KOPT-K1 (cell line): Measurements from ENCODE around the gene ENTPD3.

ENCODE experiments used
- H3K27ac ChIP-seq: fragments of 200-600 bp; sonication (generic); 2 replicates; pipeline ENCODE4 v1.5.1; 2016; ENCODE audit warnings: antibody characterized with exemption, mild to moderate bottlenecking, low read depth, low read length; ENCODE audit not compliant: poor library complexity, severe bottlenecking
- H3K36me3 ChIP-seq: fragments of 200-600 bp; sonication (generic); 2 replicates; pipeline ENCODE4 v1.5.1; 2017; ENCODE audit warnings: antibody characterized with exemption, mild to moderate bottlenecking, low read length, moderate library complexity; ENCODE audit not compliant: insufficient read depth
- H3K9me3 ChIP-seq: fragments of 200-600 bp; sonication (generic); 2 replicates; pipeline ENCODE4 v1.5.1; 2017; ENCODE audit warnings: antibody characterized with exemption, low read length, mild to moderate bottlenecking; ENCODE audit not compliant: insufficient read depth, poor library complexity, severe bottlenecking

The ENTPD3 gene, protein sequence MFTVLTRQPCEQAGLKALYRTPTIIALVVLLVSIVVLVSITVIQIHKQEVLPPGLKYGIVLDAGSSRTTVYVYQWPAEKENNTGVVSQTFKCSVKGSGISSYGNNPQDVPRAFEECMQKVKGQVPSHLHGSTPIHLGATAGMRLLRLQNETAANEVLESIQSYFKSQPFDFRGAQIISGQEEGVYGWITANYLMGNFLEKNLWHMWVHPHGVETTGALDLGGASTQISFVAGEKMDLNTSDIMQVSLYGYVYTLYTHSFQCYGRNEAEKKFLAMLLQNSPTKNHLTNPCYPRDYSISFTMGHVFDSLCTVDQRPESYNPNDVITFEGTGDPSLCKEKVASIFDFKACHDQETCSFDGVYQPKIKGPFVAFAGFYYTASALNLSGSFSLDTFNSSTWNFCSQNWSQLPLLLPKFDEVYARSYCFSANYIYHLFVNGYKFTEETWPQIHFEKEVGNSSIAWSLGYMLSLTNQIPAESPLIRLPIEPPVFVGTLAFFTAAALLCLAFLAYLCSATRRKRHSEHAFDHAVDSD

GRCh38 chr3:40387001-40387894, at the start of gene ENTPD3:
TSS of gene ENTPD3 (plus strand) at chr3:40387184. CDS start at chr3:40388058, 874 bp downstream.
- H3K36me3 ChIP-seq, result no peaks in the 10 kb centered on the region
- no peaks in the 10 kb centered on the region for H3K9me3 ChIP-seq
- H3K27ac ChIP-seq, result no peak within 1 kb of the TSS

DNA sequence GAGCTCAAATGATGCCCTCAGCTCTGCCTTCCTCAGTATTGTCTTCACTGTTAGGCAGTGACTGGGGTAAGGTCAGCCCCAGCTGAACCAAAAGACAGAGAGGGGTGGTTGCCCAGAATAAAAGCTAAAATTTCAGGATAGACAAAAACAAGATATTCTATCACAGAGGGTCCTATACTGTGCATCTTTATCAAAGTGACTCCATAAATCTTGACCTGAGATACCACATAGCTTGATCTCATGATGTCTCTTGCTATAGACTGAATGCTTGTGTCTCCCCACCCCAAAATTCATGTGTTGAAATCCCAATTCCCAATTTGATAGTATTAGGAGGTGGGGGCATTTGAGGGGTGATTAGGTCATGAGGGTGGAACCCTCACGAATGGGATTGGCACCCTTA, 47.1 kb upstream of the ENTPD3 start:
- no peaks in the 10 kb centered on the region for H3K36me3 ChIP-seq
- H3K27ac ChIP-seq, result no peak overlapping the region
- H3K9me3 ChIP-seq, result no peaks in the 10 kb centered on the region

GRCh38 chr3:40340541-40341170, 46.3 kb upstream of the ENTPD3 start:
- Histone ChIP-seq H3K36me3 (no peaks in the 10 kb centered on the region), H3K9me3 (no peaks in the 10 kb centered on the region), H3K27ac (no peak overlapping the region)

DNA sequence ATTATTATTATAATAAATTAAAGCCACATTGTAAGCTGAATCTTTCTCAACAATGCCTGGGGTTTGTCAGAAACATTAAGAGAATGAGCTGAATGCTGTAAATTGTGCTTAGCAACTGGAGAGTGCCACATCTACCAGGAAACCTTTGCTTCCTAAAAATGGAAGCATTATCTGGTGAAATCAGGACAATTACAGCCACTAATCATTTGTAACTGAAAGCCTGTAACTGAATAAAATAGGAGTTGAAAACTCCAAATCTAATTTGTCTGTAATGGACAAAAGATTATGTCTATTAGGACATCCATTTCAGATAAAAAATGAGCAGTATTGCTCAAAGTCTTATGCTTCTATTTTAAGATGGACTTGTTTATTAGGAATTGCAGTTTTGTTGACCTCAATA, 45.3 kb upstream of the ENTPD3 start:
- no peaks in the 10 kb centered on the region for H3K9me3 ChIP-seq
- H3K36me3 ChIP-seq, result no peaks in the 10 kb centered on the region
- H3K27ac ChIP-seq, result no peak overlapping the region

DNA sequence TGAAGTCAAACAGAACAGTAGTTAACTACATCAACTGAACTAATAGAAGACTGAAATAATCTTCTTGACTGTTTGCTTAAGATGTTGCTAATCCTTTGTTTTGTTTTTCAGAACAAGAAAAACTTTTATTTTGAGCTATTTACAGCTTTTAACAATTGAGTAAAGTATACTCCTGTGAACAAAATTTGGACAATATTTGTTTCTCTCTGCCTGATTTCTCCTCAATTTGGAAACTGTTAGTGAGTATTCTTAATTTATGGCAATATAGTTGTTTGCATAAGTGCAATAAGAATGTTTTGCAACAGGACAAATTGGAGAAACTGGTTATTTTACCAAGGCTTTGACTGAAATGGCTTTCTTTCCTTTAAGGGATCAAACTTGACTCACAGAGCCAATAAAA, 36.5 kb upstream of the ENTPD3 start:
- H3K9me3 ChIP-seq, result peaks cover 24% of the 10 kb centered on the region
- no peak overlapping the region for H3K27ac ChIP-seq
- H3K36me3 ChIP-seq, result no peaks in the 10 kb centered on the region

GRCh38 chr3:40355410-40355809, 31.6 kb upstream of the ENTPD3 start:
- Histone ChIP-seq H3K27ac (no peak overlapping the region), H3K9me3 (peaks cover 14% of the 10 kb centered on the region), H3K36me3 (no peaks in the 10 kb centered on the region)

GRCh38 chr3:40358454-40358853, 28.5 kb upstream of the ENTPD3 start:
- H3K36me3 ChIP-seq, result no peaks in the 10 kb centered on the region
- H3K9me3 ChIP-seq, result no peaks in the 10 kb centered on the region
- H3K27ac ChIP-seq, result no peak overlapping the region

- Histone ChIP-seq H3K27ac (no peak overlapping the region), H3K9me3 (peaks cover 3% of the 10 kb centered on the region), H3K36me3 (no peaks in the 10 kb centered on the region)
These were observed 23.3 kb upstream of the ENTPD3 start for GRCh38 chr3:40363674-40364073.

DNA sequence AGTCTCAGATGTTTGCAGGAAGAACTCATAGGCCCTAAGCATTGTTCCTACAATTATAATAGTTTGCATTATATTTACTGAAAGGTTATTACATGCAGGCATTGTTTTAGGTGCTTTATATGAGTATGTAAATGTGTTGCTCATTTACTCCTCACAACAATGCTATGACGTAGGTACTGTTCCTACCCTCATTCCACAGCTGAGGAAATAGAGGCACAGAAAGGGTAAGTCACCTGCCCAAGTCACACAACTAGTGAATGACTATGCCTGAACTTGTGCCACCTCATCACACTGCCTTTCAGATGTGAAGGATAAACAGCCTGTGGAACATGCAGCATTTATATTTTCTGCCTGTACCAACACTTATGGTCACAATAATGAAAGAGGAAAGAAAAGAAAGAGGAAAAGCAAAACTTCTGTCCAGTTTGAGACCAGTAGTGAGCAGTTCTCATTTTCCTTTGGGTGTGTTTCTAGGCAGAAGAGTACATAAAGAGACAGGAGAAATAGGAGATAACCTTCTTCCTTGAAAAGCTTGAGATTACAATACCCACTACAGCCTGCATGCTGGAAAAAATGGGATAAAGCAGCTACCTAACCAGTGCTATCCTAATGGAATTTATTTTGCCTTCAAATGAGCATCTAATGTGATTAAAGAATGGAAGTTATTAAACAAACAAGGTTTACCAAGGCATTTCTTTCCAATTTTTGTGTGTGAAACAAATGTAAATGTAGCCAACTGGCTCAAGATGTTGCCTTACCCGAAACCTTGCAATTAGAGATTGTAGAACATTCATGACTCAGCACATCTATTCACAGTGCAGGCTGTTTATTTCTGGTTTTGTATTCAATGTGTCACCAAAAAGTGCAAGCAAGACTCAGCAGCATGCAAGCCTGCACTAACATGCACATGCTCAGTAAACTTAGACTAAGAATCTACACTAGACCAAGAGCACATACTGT, 20.5 kb upstream of the ENTPD3 start:
- Histone ChIP-seq H3K9me3 (peaks cover 3% of the 10 kb centered on the region), H3K27ac (no peak overlapping the region), H3K36me3 (no peaks in the 10 kb centered on the region)

DNA sequence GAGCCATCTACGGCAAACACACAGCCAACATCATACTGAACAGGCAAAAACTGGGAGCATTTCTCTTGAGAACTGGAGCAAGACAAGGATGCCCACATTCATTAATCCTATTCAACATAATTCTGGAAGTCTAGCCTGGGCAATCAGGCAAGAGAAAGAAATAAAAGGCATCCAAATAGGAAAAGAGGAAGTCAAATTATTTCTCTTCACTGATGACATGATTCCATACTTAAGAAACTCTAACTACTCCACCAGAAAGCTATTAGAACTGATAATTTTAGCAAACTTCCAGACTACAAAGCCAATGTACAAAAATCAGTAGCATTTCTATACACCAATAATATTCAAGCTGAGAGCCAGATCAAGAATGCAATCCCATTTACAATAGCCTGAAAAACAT, 17.3 kb upstream of the ENTPD3 start:
- no peak overlapping the region for H3K27ac ChIP-seq
- peaks cover 3% of the 10 kb centered on the region for H3K9me3 ChIP-seq
- no peaks in the 10 kb centered on the region for H3K36me3 ChIP-seq

DNA sequence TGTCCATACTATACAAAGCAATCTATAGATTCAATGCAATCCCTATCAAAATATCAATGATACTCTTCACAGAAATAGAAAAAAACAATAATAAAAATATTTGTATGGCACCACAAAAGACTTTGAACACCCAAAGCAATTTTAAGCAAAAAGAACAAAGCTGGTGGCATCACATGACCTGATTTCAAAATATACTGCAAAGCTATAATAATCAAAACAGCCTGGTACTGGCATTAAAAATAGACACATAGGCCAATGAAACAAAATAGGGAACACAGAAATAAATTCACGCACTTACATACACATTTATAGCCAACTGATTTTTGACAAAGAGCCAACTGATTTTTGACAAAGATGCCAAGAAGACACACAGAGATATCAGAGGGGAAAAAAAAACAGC, 9.2 kb upstream of the ENTPD3 start:
- Histone ChIP-seq H3K27ac (no peak overlapping the region), H3K36me3 (no peaks in the 10 kb centered on the region), H3K9me3 (no peaks in the 10 kb centered on the region)

DNA sequence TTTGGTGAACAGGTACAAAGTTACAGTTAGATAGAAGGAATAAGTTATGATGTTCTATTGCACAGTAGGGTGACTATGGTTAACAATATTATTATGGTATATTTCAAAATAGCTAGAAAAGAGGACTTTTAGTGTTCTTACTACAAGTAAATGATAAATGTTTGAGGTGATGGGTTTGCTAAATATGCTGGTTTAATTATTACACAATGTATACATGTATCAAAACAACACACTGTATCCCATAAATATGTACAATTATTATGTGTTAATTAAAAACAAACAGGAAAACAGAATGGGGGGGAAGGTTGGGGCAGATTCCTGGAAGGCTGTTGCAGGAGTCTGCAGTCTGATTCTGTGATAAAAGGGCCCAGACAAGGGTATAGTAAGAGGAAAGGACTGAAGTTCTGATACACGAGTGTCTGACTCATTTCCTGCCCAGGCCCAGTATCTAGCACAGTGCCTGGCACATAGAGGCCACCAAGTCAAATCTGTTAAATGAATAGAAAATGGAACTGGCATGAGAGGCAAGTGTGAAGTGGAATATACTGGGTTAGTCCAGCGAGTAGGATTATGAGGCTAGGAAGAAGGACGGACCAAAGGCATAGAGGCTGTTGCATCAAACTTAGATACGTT, 7.2 kb upstream of the ENTPD3 start:
- no peaks in the 10 kb centered on the region for H3K9me3 ChIP-seq
- H3K36me3 ChIP-seq, result no peaks in the 10 kb centered on the region
- H3K27ac ChIP-seq, result no peak overlapping the region

- Histone ChIP-seq H3K27ac (no peak overlapping the region), H3K36me3 (no peaks in the 10 kb centered on the region), H3K9me3 (no peaks in the 10 kb centered on the region)
These were observed 4.9 kb upstream of the ENTPD3 start for GRCh38 chr3:40381904-40382616.
